Transverse colon (tissue), 3 donors: ENCODE measurements around the gene CFAP61.

Experiments used
- CTCF ChIP-seq, 5 experiments: fragments of 200-600 bp in 3 of 5; fragments of 450-650 bp in 2 of 5; sonication (generic) in 3 of 5; IDR thresholded peaks; 1 replicate in 2 of 5; 2 replicates in 3 of 5; pipeline ENCODE4 v1.5.1; 2016 to 2017; ENCODE audit warnings: antibody characterized with exemption in 5 of 5, inconsistent platforms in 3 of 5, mild to moderate bottlenecking in 2 of 5, moderate library complexity in 1 of 5
- POLR2A ChIP-seq: fragments of 450-650 bp; IDR thresholded peaks from one replicate; pipeline ENCODE4 v1.6.1; 2016; ENCODE audit warnings: antibody characterized with exemption, mild to moderate bottlenecking, moderate library complexity

- no peak for TF ChIP-seq CTCF (IDR thresholded peaks at IDR 0.05)
- no peak for TF ChIP-seq POLR2A
These were observed 50.5 kb downstream of the CFAP61 start for GRCh38 chr20:20102716-20103258.
